NCI-H2081 (cell line): ENCODE results near the gene SMC2.
A peak's percentile ranks its signal among the peaks of the same experiment; 100 is the strongest.

Source experiments
- DNase-seq, 2 experiments: peaks; one replicate each; lab custom pipeline; 2025; lab: John Stamatoyannopoulos, UW

The SMC2 gene

DNA sequence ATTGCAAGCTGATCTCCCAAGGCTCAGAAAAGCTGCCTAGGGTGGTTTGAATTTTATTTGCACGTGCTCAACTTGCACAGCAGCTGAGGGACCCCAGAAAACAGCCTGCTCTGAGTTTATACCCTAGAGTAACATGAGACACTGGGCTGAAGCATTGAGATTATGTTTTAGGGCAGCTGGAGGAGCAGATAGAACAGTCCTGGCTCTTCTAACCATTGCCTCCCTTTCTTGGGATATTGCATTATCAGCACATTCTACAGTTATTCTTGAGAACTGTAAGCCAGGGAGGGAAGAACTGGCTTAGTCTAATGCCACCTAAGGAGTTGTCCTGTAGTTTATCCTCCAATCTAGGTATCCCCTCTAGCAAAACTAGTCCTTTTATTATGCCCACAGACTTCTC lies 10.3 kb downstream of the SMC2 start:
- DNase-seq = no peak

DNA sequence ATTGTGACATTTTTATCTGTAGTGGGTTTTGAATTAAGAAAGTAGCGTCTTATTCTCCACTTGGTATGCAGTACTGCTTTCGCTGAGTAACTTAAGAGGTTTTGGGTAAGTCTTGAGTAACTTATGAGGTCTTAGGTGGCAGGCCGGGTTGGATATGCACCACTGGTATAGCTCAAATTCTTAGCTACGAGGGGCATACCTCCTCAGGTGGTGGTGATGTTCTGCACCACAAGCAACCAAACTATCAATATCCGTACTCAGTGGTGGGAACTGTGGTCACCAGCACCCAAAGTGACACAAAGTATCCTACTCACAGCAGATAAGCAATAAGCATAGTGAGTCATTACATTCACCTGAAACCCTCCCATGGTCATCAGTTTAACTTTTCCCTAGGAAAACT lies 13.7 kb downstream of the SMC2 start:
- no peak for DNase-seq

DNA sequence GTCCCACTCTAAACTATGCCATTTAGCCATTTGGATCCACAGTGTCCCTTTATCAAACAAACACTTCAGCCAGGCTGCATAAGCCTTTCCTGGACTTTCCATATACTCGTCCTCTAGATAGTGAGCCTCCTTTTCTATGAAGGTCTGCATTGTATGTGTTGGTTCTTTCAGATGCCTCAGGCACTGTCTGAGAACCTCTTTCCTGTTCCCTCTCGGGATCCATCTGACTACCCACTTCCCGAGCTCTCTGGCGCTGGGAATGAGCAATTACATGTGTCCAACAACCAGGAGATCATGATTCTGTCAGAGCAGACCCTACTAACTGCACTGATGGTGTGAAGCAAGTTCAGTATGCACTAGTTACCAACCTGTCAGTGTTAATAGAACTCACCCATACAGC lies 14.2 kb downstream of the SMC2 start:
- no peak for DNase-seq

DNA sequence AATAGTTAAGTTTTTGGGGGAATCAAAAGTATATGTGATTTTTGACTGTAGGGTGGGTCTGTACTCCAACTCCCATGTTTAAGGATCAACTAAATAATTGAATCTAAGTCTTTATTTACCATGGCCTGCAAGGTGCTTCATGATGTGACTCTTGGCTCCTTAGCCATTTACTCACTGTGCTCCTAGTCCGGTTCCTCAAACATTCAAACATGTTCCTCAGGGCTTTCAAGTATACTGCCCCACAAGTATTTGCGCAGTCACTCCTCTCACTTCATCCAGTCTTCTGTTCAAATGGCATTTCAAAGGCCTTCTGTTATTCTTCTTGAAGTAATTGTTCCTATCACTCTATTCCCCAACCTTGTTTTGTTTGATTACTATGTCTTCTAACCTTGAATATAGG lies 16.4 kb downstream of the SMC2 start:
- DNase-seq = no peak

DNA sequence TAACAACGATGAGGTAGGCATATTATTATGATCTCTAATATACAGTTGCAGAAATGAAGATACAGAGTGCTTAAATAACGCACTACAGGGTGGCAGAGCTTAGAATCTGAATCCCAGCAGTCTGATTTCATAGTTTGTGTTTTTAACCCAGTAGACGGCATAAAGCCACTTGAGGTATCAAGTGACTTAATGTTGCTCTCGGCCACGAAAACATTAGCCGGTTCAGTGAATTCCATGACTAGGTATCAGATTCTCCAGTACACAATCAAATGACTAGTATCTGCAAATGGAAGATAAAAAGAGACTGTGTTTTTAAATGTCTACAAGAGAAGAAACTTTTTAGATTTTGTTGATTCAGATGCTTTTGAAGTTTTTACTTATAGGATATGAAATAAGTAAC lies 24.8 kb downstream of the SMC2 start:
- no peak for DNase-seq

DNA sequence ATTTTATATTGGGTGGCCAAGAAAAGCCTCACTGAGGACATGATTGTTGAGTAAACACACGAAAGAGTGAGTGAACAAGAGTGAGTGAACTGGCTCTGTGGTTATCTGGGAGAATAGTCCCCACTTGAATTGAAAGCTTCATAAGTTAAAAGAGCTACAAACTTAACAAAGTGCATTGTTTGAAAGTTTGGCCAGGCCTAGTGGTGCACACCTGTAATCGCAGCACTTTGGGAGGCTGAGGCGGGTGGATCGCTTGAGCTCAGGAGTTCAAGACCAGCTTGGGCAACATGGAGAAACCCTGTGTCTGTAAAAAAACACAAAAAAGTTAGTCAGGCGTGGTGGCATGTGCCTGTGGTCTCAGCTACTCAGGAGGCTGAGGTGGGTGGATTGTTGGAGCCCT lies 26.9 kb downstream of the SMC2 start:
- no peak for DNase-seq

DNA sequence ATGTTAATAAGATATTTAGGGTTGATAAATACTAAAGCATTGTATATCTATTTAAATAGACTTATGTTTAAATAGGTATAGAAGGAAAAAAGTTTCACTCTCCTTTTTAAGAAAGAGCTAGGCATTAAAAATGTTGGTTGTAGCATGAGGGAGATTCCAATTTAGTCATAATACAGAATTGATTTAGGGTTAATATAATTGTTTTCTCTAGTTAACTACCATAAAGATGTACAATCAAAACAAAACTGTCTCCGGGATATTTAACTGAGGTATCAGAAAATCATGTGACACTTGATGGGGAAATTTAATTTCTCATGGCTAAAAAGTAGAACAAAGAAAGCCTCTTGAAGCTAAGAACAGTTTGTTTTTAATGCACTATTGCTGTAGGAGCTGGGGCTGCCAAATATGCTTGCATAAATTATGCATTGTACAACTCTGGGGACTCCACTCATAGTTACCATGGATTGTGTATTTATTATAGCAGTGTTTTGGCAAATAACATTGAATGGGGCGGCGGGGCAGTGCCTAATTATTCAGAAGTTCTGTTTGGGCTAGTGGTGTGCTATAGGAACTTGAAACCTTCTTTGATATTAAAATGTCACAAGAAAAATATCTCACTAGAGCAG lies 44.2 kb downstream of the SMC2 start:
- DNase-seq = no peak

DNA sequence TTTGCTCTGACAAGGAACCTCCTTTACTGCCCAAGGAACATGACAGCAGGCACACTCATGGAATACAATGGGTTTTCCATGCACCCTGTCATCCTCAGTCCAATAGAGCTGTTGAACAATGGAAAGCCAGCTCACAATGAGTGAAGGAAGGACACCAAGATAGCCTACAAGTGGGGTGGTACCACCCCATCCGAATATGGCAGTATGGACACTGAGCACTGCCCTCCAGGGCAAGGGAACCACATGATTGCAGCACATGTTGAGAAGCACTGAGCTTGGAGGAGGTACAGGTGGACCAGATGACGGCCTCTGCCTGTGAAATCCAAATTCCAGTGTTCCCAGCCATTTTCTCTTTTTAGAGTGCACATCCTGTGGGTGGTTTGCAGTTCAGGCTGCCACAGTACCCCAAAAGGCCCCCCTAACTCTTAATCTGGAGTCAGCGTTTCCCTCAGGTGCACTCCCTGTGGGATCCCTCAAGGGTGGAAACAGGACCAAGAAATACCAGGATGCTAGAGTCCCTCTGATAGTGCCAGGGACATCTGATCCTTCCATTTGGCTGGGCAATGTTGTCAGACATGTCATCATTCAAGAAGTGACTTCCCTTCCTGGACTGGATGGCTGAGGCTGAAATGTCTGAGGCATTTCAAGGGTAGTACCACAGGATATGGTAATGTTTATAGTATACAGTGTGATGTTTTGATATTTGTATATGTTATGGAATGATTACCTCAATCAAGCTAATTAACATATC lies 48.9 kb downstream of the SMC2 start:
- no peak for DNase-seq

DNA sequence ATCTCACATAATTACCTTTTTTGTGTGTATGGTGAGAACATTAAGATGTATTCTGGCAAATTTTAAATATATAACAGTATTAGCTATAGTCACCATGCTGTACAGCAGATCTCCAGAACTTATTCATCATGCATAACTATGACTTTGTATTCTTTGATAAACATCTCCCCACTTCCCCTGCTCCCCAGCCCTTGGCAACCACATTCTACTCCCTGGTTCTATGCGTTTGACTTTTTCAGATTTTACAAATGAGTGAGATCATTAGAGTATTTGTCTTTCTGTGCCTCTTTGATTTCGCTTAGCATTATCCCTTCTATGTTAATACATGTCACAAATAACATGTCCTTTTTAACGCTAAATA lies 49.4 kb downstream of the SMC2 start:
- no peak for DNase-seq

DNA sequence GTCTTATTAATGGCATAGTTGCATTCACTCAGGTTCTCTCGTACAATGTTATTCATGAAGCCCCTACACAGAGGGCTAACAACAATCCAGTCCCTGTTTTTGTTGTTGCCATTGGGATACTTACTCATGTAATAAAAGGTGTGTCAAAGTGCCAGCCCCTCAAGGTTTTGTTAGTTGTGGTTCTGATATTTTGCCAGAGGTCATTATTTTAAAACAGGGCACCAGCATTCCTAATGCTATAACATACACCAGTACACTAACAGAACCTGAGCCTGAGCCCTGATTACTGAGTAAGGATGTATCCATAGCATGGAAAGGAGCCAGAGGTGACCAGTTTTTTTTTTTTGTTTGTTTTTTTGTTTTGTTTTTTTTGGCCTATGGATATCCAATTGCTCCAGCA lies 50.2 kb downstream of the SMC2 start:
- no peak for DNase-seq

DNA sequence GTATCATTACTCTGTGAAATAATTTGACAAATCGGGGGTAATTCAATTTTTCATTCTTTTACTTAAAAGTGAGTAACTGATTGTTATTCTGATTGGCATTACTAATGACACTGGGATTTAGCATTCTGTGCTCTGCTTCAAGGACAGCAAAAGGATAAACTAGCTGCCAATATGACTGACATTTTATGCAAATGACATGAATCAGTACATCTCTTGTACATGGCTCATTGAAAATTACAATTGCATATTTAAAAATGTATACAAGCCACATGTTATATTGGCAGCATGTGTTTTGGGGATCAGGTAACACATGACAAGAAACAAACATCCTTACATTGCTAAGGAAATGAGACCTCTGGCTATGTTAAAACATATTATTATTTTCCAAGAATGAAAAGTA lies 79.0 kb downstream of the SMC2 start:
- DNase-seq = no peak

DNA sequence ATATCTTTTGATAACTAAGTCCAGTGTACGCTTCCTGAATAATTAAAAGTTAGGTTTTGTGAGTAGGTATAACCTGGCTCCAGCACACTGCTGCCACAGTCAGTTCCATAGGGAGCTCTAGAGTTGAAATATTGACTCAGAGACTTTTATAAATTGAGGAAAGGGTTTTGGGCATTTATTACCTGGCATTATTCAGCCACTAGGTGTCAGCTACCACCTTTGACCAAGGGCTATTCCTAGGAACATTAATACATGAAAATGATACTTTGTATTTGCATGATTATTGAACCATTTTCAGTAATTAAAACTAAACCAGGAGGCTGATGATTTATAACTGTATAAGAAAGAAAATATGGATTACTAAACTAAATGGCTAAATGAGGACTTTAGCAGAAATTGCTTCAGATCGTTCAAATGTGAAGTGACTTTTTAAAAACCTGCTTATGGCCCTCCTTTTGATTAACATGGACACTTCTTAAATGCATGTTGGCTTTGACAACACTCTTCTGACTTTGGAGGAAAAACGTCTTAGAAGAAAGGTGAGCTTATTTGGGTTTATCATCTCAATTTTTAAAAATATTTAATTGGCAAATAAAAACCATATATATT lies 83.0 kb downstream of the SMC2 start:
- DNase-seq = peak; percentile 16

DNA sequence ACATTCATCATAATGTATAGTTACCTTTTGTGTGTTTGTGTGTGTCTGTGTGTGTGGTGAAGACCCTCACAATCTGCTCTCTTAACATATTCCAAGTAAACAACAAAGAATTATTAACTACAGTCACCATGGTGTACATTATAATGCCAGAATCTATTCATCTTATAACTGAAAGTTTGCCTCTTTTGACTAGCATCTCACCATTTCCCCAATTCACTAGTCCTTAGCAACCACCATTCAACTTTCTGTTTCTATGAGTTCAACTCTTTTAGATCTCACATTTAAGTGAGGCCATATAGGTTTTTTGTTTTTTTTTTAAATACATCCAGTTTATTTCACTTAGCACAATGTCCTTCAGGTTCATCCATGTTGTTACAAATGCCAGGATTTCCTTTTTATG lies 83.6 kb downstream of the SMC2 start:
- no peak for DNase-seq
